ENCODE results near the gene LRRC1. TPM values are rescaled to one million over a fixed set of nuclear protein-coding genes. Genes with fewer than 3 reads are reported as not detected.

LRRC1 gene
- total and polyA plus RNA-seq, 2 of the 8 experiments (the other 6 are each of a cell fraction or from before 2014, with no cell fraction given) = 6.7 to 15.9 TPM

DNA sequence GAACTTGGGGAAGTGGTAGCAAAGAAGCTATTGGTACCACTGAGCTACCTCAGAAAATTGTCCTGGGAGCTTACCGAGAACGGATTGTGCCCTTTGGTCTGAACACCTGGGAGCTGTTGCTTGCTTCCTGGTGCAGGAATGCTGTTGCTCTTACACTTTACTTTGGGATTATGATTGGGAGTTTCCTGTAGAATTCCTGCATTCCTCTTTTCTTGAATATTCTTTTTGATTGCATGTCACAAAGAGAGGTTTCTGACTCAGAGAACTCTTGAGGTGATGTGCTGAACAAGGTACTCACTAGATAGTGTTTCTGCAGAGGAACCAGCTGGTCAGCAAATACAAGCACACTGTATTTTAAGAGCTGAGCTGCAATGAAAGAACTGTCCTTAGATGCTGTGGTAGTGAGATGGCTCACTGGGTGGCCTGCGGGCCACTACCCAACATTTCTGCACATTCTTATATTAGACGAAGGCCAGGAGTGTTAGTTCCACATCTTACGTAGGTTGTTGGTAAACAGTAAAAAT, 35.0 kb downstream of the LRRC1 start:
- H2AK5ac ChIP-seq (ENCODE audit: low read depth, low read length) = no peak overlapping the region
- H3K4ac ChIP-seq (replicated peaks; ENCODE audit: insufficient read length, low read depth, low read length) = no peak overlapping the region
- no peak overlapping the region for H2BK20ac ChIP-seq (ENCODE audit: low read length)
- no peak for TF ChIP-seq BCL11A (IDR thresholded peaks at IDR 0.05; ENCODE audit: low read depth in 2 of 2, low read length in 2 of 2)
- TF ChIP-seq SAP30 (IDR thresholded peaks at IDR 0.05; ENCODE audit: insufficient read depth, insufficient replicate concordance, low read length) = no peak
- TF ChIP-seq POLR2AphosphoS5 (IDR thresholded peaks at IDR 0.05; ENCODE audit: low read depth, low read length) = no peak
- no peak for TF ChIP-seq GABPA (IDR thresholded peaks at IDR 0.05; ENCODE audit: borderline replicate concordance, insufficient read depth, low read length)
- TF ChIP-seq TEAD4 (IDR thresholded peaks at IDR 0.05; ENCODE audit: low read depth, low read length) = peak; percentile 10; the same call in 1 of the 2 replicates
- TF ChIP-seq CBX8 (IDR thresholded peaks at IDR 0.05; ENCODE audit: borderline replicate concordance, low read depth, low read length) = no peak
- DNase-seq (ENCODE audit: low read depth in 1 of 2, low spot score in 2 of 2) = no peak
- no peak overlapping the region for H2BK15ac ChIP-seq (ENCODE audit: low read length)
- H3K56ac ChIP-seq (replicated peaks; ENCODE audit: insufficient read length, low read depth, low read length) = no peak overlapping the region
- H3K27me3 ChIP-seq (replicated peaks in 1 of 4; ENCODE audit: control insufficient read depth in 3 of 4, extremely low read depth in 1 of 4, insufficient read depth in 3 of 4, low read length in 3 of 4) = no peaks in the 10 kb centered on the region
- peaks cover 3% of the 10 kb centered on the region for H3K79me1 ChIP-seq (ENCODE audit: low read depth, low read length)
- H4K8ac ChIP-seq (ENCODE audit: extremely low read depth, insufficient read depth, low read length) = no peak overlapping the region
- 90% methylated on average over 5 of the region's 5 CpGs; no CpG with 5 or more reads in 1 of the 2 experiments for WGBS, 2 experiments (ENCODE audit: extremely low coverage in 1 of 2, insufficient coverage in 1 of 2, insufficient read length in 1 of 2, insufficient replicate concordance in 2 of 2, low coverage in 1 of 2, low lambda C conversion rate in 2 of 2, missing lambda C conversion rate in 1 of 2)
- no peak overlapping the region for H2BK120ac ChIP-seq (replicated peaks; ENCODE audit: low read depth, low read length)
- no peak overlapping the region for H2BK5ac ChIP-seq (ENCODE audit: low read depth, low read length)
- FAIRE-seq = peak; percentile 45
- no peak overlapping the region for H4K91ac ChIP-seq (replicated peaks; ENCODE audit: insufficient read length, low read length)
- no peak overlapping the region for H2AFZ ChIP-seq (ENCODE audit: low read length)
- no peaks in the 10 kb centered on the region for H3K9me3 ChIP-seq (ENCODE audit: insufficient read depth in 2 of 2, low read depth in 1 of 2, low read length in 1 of 2)
- no peaks in the 10 kb centered on the region for H4K20me1 ChIP-seq (replicated peaks in 1 of 2; ENCODE audit: control insufficient read depth in 1 of 2, insufficient read depth in 2 of 2, low read length in 2 of 2)
- H3K23ac ChIP-seq (ENCODE audit: insufficient read length) = no peak overlapping the region
- ChIA-PET CTCF (ENCODE audit: partially characterized antibody) (interaction anchor here (0.8 to 2.4 kb wide), 4 partner anchors 8 to 86 kb away, joined by 3 to 9 read pairs (median 3); no protein-coding TSS in a partner anchor), POLR2A (ENCODE audit: partially characterized antibody) (interaction anchor here (0.7 to 1.2 kb wide), 2 partner anchors 35 to 131 kb away, joined by 3 read pairs; partner anchors contain the start of gene LRRC1)
- no peaks in the 10 kb centered on the region for H3K36me3 ChIP-seq (ENCODE audit: control insufficient read depth in 2 of 4, insufficient read depth in 4 of 4, low read length in 3 of 4)
- 0 out of 2 replicates have a peak overlapping the region, but pooled peaks have one; percentile 38 for H3K18ac ChIP-seq (ENCODE audit: extremely low read depth, low read length)
- H3K9ac ChIP-seq (replicated peaks in 1 of 4; ENCODE audit: extremely low read depth in 1 of 4, low read depth in 3 of 4, low read length in 3 of 4) = no peak overlapping the region
- H3K4me3 ChIP-seq (ENCODE audit: extremely low read depth in 1 of 4, insufficient read depth in 2 of 4, low read depth in 3 of 4, low read length in 4 of 4) = no peak overlapping the region
- no peak overlapping the region for H3K4me2 ChIP-seq (ENCODE audit: insufficient read depth in 1 of 2, low read depth in 2 of 2, low read length in 2 of 2)
- H2BK12ac ChIP-seq (ENCODE audit: low read depth, low read length) = no peak overlapping the region
- no peaks in the 10 kb centered on the region for H3K23me2 ChIP-seq (ENCODE audit: low read depth, low read length)
- no peak overlapping the region for H3K14ac ChIP-seq (ENCODE audit: insufficient read length)
- peaks cover 0 to 60% of the 10 kb centered on the region in 2 experiments; a peak in 2 of 4 replicates for H3K79me2 ChIP-seq (ENCODE audit: control insufficient read depth in 1 of 2, insufficient read depth in 2 of 2, low read length in 2 of 2)
- H4K5ac ChIP-seq (ENCODE audit: insufficient read length, low read depth, low read length) = no peak overlapping the region
- no peak overlapping the region for H3K27ac ChIP-seq (ENCODE audit: low read depth, low read length)
- H3K4me1 ChIP-seq (replicated peaks in 1 of 4; ENCODE audit: control insufficient read depth in 3 of 4, insufficient read depth in 4 of 4, low read length in 3 of 4) = peaks cover 2 to 11% (median 7%) of the 10 kb centered on the region in 4 experiments; a peak in 5 of 7 replicates
